HepG2 (cell line): ENCODE results near the gene SUSD6. TPM values are rescaled to one million over a fixed set of nuclear protein-coding genes. Genes with fewer than 3 reads are reported as not detected.

Source experiments
- FOXK2 ChIP-seq: fragments of 450-650 bp; IDR thresholded peaks from 2 replicates; pipeline ENCODE4 v1.6.1; 2016
- KLF12 ChIP-seq: sonication (generic); formaldehyde crosslinking; IDR thresholded peaks from 2 replicates; pipeline ENCODE4 v1.4.0; 2020; ENCODE audit warnings: missing genetic modification reagents, borderline replicate concordance
- KLF16 ChIP-seq, 2 experiments: sonication (generic) in 1 of 2; formaldehyde crosslinking in 1 of 2; IDR thresholded peaks; 2 replicates each; pipeline versions ENCODE4 v1.6.1 to v1.8.0; 2016 to 2023; ENCODE audit warnings: missing genetic modification reagents in 2 of 2, missing compliant biosample characterization in 1 of 2
- NR2F2 ChIP-seq: IDR thresholded peaks from 2 replicates; pipeline ENCODE4 v1.6.1; 2012; ENCODE audit warnings: low read depth, inconsistent platforms, borderline replicate concordance
- PHB2 ChIP-seq: fragments of 450-650 bp; IDR thresholded peaks from 2 replicates; pipeline ENCODE4 v1.6.1; 2018; ENCODE audit not compliant: partially characterized antibody
- REXO4 ChIP-seq: sonication (generic); formaldehyde crosslinking; IDR thresholded peaks from 2 replicates; pipeline ENCODE4 v1.8.0; 2022; ENCODE audit warnings: missing genetic modification reagents, mild to moderate bottlenecking, borderline replicate concordance
- ZKSCAN8 ChIP-seq: IDR thresholded peaks from 2 replicates; pipeline ENCODE4 v1.6.1; 2016; ENCODE audit warnings: borderline replicate concordance, missing genetic modification reagents, missing compliant biosample characterization
- ZNF724P ChIP-seq: sonication (generic); formaldehyde crosslinking; IDR thresholded peaks from 2 replicates; pipeline ENCODE4 v1.8.0; 2022; ENCODE audit warnings: missing genetic modification reagents, borderline replicate concordance
- ZSCAN20 ChIP-seq: sonication (generic); formaldehyde crosslinking; IDR thresholded peaks from 2 replicates; pipeline ENCODE4 v1.4.0; 2020; ENCODE audit warnings: missing genetic modification reagents, mild to moderate bottlenecking, borderline replicate concordance
- polyA plus RNA-seq, 8 experiments: library from polyadenylated mRNA; depleted of rRNA in 3 of 8; stranded (reverse) in 7 of 8; unstranded in 1 of 8; fragments of >200 nt; fragmentation: Illumina TruSeq in 4 of 8; extraction: Trizol in 4 of 8; gene quantifications; 2 replicates each; pipeline versions ENCODE4 v1.2.1 to v1.2.3, GENCODE V29; 2011 to 2016; ENCODE audit warnings: low read depth in 4 of 8, missing spikeins in 1 of 8, mixed read lengths in 1 of 8; ENCODE audit not compliant: insufficient read depth in 1 of 8
- total RNA-seq, 5 experiments: library from RNA; depleted of rRNA; stranded (reverse); fragments of >200 nt; fragmentation: Illumina TruSeq; extraction: Trizol; gene quantifications; 2 replicates each; pipeline ENCODE4 v1.2.3, GENCODE V29; 2016; ENCODE audit warnings: low read depth in 1 of 5
- TF ChIP-seq, protein P1 (sequence below): sonication (generic); formaldehyde crosslinking; IDR thresholded peaks from 2 replicates; pipeline ENCODE4 v1.5.0; 2020; ENCODE audit warnings: missing genetic modification reagents
- TF ChIP-seq, protein P2 (sequence below): sonication (generic); formaldehyde crosslinking; IDR thresholded peaks from 2 replicates; pipeline ENCODE4 v1.5.1; 2020; ENCODE audit warnings: missing genetic modification reagents, mild to moderate bottlenecking, borderline replicate concordance

The SUSD6 gene
- total and polyA plus RNA-seq, 2 of the 13 experiments (the other 11 are each of a cell fraction or from before 2014, with no cell fraction given): 7.2 to 7.4 TPM

DNA sequence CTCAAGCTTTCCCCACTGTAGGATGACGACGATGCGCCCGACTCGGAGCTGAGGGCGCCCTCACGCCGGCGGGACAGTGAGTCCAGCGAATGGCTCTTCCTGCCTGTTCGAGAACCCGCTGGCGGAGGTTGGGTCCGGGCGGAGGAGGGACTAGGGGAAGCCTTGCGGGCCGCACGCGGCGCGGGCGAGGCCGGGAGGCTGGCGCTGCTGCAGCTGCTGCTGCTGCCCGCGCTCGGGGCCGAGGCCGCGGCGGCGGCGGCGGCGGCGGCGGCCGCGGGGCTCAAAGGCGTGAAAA is 38.6 kb upstream of the SUSD6 start (continued):
- TF ChIP-seq NR2F2: no peak
- no peak for TF ChIP-seq ZSCAN20
- TF ChIP-seq ZKSCAN8: no peak
- no peak for TF ChIP-seq FOXK2
- TF ChIP-seq, protein P1, sequence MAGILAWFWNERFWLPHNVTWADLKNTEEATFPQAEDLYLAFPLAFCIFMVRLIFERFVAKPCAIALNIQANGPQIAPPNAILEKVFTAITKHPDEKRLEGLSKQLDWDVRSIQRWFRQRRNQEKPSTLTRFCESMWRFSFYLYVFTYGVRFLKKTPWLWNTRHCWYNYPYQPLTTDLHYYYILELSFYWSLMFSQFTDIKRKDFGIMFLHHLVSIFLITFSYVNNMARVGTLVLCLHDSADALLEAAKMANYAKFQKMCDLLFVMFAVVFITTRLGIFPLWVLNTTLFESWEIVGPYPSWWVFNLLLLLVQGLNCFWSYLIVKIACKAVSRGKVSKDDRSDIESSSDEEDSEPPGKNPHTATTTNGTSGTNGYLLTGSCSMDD (CRISPR knock-in tag): no peak
- TF ChIP-seq REXO4 (CRISPR knock-in tag): no peak
- TF ChIP-seq PHB2: no peak
- no peak for TF ChIP-seq KLF16 (CRISPR knock-in tag; IDR thresholded peaks at IDR 0.05)
- no peak for TF ChIP-seq ZNF724P (CRISPR knock-in tag)
- TF ChIP-seq, protein P2, sequence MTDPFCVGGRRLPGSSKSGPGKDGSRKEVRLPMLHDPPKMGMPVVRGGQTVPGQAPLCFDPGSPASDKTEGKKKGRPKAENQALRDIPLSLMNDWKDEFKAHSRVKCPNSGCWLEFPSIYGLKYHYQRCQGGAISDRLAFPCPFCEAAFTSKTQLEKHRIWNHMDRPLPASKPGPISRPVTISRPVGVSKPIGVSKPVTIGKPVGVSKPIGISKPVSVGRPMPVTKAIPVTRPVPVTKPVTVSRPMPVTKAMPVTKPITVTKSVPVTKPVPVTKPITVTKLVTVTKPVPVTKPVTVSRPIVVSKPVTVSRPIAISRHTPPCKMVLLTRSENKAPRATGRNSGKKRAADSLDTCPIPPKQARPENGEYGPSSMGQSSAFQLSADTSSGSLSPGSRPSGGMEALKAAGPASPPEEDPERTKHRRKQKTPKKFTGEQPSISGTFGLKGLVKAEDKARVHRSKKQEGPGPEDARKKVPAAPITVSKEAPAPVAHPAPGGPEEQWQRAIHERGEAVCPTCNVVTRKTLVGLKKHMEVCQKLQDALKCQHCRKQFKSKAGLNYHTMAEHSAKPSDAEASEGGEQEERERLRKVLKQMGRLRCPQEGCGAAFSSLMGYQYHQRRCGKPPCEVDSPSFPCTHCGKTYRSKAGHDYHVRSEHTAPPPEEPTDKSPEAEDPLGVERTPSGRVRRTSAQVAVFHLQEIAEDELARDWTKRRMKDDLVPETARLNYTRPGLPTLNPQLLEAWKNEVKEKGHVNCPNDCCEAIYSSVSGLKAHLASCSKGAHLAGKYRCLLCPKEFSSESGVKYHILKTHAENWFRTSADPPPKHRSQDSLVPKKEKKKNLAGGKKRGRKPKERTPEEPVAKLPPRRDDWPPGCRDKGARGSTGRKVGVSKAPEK: no peak
- no peak for TF ChIP-seq KLF12
